Urinary bladder (tissue), 4 donors: Measurements from ENCODE around the gene CABLES1. TPM values are rescaled to one million over a fixed set of nuclear protein-coding genes. Genes with fewer than 3 reads are reported as not detected.

ENCODE experiments used
- DNase-seq: peaks from one replicate; pipeline ENCODE4 v3.0.0-alpha.2; 2015; ENCODE audit errors: extremely low spot score
- H3K27ac ChIP-seq: one replicate; pipeline ENCODE4 v1.5.1; 2013; ENCODE audit warnings: low read depth, mild to moderate bottlenecking, moderate library complexity
- H3K36me3 ChIP-seq: one replicate; pipeline ENCODE4 v1.6.1; 2013; ENCODE audit warnings: mild to moderate bottlenecking, moderate library complexity; ENCODE audit not compliant: insufficient read depth
- H3K4me1 ChIP-seq: one replicate; pipeline ENCODE4 v1.6.1; 2013; ENCODE audit warnings: mild to moderate bottlenecking, moderate library complexity; ENCODE audit not compliant: insufficient read depth
- H3K4me3 ChIP-seq: one replicate; pipeline ENCODE4 v1.5.1; 2013; ENCODE audit warnings: low read depth, low read length
- WGBS: extraction: QIAGEN DNeasy Blood & Tissue Kit; methylation state at CpG from one replicate; pipeline ENCODE4 v1.1.7; 2013; 5-methylcytosine and 5-hydroxymethylcytosine counted together
- polyA plus RNA-seq: library from polyadenylated mRNA; stranded (reverse); fragments of 200-250 nt; gene quantifications from one replicate; pipeline ENCODE4 v1.2.3, GENCODE V29; 2013
- total RNA-seq: library from RNA; depleted of rRNA; stranded (reverse); fragments of >200 nt; gene quantifications from one replicate; pipeline ENCODE4 v1.2.3, GENCODE V29; 2014
- donor health status: healthy with polysubstance abuse.
- donor health status: healthy.

The CABLES1 gene
- total and polyA plus RNA-seq, 2 donors, result 4.5 to 14.6 TPM

GRCh38 chr18:23207191-23207955, 72.1 kb downstream of the CABLES1 start:
- DNase-seq, result no peak
- H3K27ac ChIP-seq, result no peak overlapping the region
- H3K4me3 ChIP-seq, result no peak overlapping the region
- WGBS, result 90% methylated on average over 9 of the region's 9 CpGs
- no peaks in the 10 kb centered on the region for H3K36me3 ChIP-seq
- no peaks in the 10 kb centered on the region for H3K4me1 ChIP-seq

GRCh38 chr18:23207994-23208393, 72.7 kb downstream of the CABLES1 start:
- Histone ChIP-seq H3K36me3 (no peaks in the 10 kb centered on the region), H3K4me3 (no peak overlapping the region), H3K4me1 (no peaks in the 10 kb centered on the region), H3K27ac (no peak overlapping the region)
- no peak for DNase-seq
- 98% methylated on average over 6 of the region's 6 CpGs for WGBS

GRCh38 chr18:23208600-23208999, 73.3 kb downstream of the CABLES1 start:
- Histone ChIP-seq H3K36me3 (no peaks in the 10 kb centered on the region), H3K4me1 (no peaks in the 10 kb centered on the region), H3K4me3 (no peak overlapping the region), H3K27ac (no peak overlapping the region)
- no peak for DNase-seq
- 99% methylated on average over 3 of the region's 3 CpGs for WGBS

GRCh38 chr18:23209031-23209430, 73.7 kb downstream of the CABLES1 start:
- Histone ChIP-seq H3K4me3 (no peak overlapping the region), H3K27ac (no peak overlapping the region), H3K4me1 (no peaks in the 10 kb centered on the region), H3K36me3 (no peaks in the 10 kb centered on the region)
- 86% methylated on average over 3 of the region's 3 CpGs for WGBS
- DNase-seq, result no peak

- Histone ChIP-seq H3K27ac (no peak overlapping the region), H3K4me1 (no peaks in the 10 kb centered on the region), H3K36me3 (no peaks in the 10 kb centered on the region), H3K4me3 (no peak overlapping the region)
- whole genome bisulfite sequencing, result 90% methylated on average over 7 of the region's 7 CpGs
- DNase-seq, result no peak
These were observed 74.5 kb downstream of the CABLES1 start for GRCh38 chr18:23209796-23210195.

- Histone ChIP-seq H3K36me3 (no peaks in the 10 kb centered on the region), H3K4me3 (no peak overlapping the region), H3K27ac (no peak overlapping the region), H3K4me1 (no peaks in the 10 kb centered on the region)
- DNase-seq, result no peak
- WGBS, result 86% methylated on average over 7 of the region's 7 CpGs
These were observed 75.2 kb downstream of the CABLES1 start for GRCh38 chr18:23210526-23210925.

GRCh38 chr18:23211146-23211545, 75.9 kb downstream of the CABLES1 start:
- no peaks in the 10 kb centered on the region for H3K4me1 ChIP-seq
- DNase-seq, result no peak
- H3K36me3 ChIP-seq, result no peaks in the 10 kb centered on the region
- H3K4me3 ChIP-seq, result no peak overlapping the region
- WGBS, result 92% methylated on average over 3 of the region's 3 CpGs
- H3K27ac ChIP-seq, result no peak overlapping the region

GRCh38 chr18:23212161-23212560, 76.9 kb downstream of the CABLES1 start:
- H3K36me3 ChIP-seq, result no peaks in the 10 kb centered on the region
- no peaks in the 10 kb centered on the region for H3K4me1 ChIP-seq
- DNase-seq, result no peak
- H3K27ac ChIP-seq, result no peak overlapping the region
- WGBS, result 92% methylated on average over 3 of the region's 3 CpGs
- H3K4me3 ChIP-seq, result no peak overlapping the region

- Histone ChIP-seq H3K36me3 (no peaks in the 10 kb centered on the region), H3K27ac (no peak overlapping the region), H3K4me3 (no peak overlapping the region), H3K4me1 (no peaks in the 10 kb centered on the region)
- DNase-seq, result no peak
These were observed 77.9 kb downstream of the CABLES1 start for GRCh38 chr18:23213200-23213599.

GRCh38 chr18:23217781-23218180, 82.5 kb downstream of the CABLES1 start:
- DNase-seq, result no peak
- peaks cover 1% of the 10 kb centered on the region for H3K4me1 ChIP-seq
- no peak overlapping the region for H3K4me3 ChIP-seq
- H3K27ac ChIP-seq, result no peak overlapping the region
- 98% methylated on average over 11 of the region's 11 CpGs for WGBS
- no peaks in the 10 kb centered on the region for H3K36me3 ChIP-seq

GRCh38 chr18:23220355-23220754, 85.1 kb downstream of the CABLES1 start:
- no peak for DNase-seq
- Histone ChIP-seq H3K36me3 (no peaks in the 10 kb centered on the region), H3K4me3 (no peak overlapping the region), H3K4me1 (peaks cover 1% of the 10 kb centered on the region), H3K27ac (no peak overlapping the region)
- WGBS, result 72% methylated on average over 8 of the region's 8 CpGs

- WGBS, result 96% methylated on average over 4 of the region's 4 CpGs
- H3K27ac ChIP-seq, result no peak overlapping the region
- no peaks in the 10 kb centered on the region for H3K36me3 ChIP-seq
- H3K4me1 ChIP-seq, result peaks cover 1% of the 10 kb centered on the region
- DNase-seq, result no peak
- no peak overlapping the region for H3K4me3 ChIP-seq
These were observed 88.4 kb downstream of the CABLES1 start for GRCh38 chr18:23223641-23224040.

GRCh38 chr18:23225503-23225902, 90.2 kb downstream of the CABLES1 start:
- no peaks in the 10 kb centered on the region for H3K36me3 ChIP-seq
- H3K4me1 ChIP-seq, result no peaks in the 10 kb centered on the region
- no peak overlapping the region for H3K4me3 ChIP-seq
- WGBS, result 48% methylated on average over 2 of the region's 2 CpGs
- peak; percentile 52 for DNase-seq
- peak overlapping the region; percentile 80 for H3K27ac ChIP-seq

- DNase-seq, result no peak
- Histone ChIP-seq H3K36me3 (no peaks in the 10 kb centered on the region), H3K4me3 (no peak overlapping the region), H3K4me1 (no peaks in the 10 kb centered on the region), H3K27ac (peak overlapping the region; percentile 15)
- 31% methylated on average over 3 of the region's 3 CpGs for WGBS
These were observed 91.1 kb downstream of the CABLES1 start for GRCh38 chr18:23226391-23226790.
